ENCODE data around the gene TANGO6. TPM values are rescaled to one million over a fixed set of nuclear protein-coding genes. Genes with fewer than 3 reads are reported as not detected.

Gene TANGO6
- total RNA-seq, 1 donor from 2014 or later = 13.7 TPM

- TF ChIP-seq, protein P1, sequence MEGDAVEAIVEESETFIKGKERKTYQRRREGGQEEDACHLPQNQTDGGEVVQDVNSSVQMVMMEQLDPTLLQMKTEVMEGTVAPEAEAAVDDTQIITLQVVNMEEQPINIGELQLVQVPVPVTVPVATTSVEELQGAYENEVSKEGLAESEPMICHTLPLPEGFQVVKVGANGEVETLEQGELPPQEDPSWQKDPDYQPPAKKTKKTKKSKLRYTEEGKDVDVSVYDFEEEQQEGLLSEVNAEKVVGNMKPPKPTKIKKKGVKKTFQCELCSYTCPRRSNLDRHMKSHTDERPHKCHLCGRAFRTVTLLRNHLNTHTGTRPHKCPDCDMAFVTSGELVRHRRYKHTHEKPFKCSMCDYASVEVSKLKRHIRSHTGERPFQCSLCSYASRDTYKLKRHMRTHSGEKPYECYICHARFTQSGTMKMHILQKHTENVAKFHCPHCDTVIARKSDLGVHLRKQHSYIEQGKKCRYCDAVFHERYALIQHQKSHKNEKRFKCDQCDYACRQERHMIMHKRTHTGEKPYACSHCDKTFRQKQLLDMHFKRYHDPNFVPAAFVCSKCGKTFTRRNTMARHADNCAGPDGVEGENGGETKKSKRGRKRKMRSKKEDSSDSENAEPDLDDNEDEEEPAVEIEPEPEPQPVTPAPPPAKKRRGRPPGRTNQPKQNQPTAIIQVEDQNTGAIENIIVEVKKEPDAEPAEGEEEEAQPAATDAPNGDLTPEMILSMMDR (IDR thresholded peaks at IDR 0.05; ENCODE audit: insufficient read depth, low read length, severe bottlenecking) = no peak
- Histone ChIP-seq H3K27me3 (ENCODE audit: control insufficient read depth, insufficient read depth, low read length) (no peaks in the 10 kb centered on the region), H3K4me3 (ENCODE audit: low read depth, low read length) (no peak overlapping the region), H3K36me3 (ENCODE audit: control insufficient read depth, insufficient read depth, low read length) (no peaks in the 10 kb centered on the region)
- DNase-seq (ENCODE audit: low read depth) (no peak), FAIRE-seq (no peak)
Measured at GRCh38 chr16:68910051-68910450, 66.7 kb downstream of the TANGO6 start.

DNA sequence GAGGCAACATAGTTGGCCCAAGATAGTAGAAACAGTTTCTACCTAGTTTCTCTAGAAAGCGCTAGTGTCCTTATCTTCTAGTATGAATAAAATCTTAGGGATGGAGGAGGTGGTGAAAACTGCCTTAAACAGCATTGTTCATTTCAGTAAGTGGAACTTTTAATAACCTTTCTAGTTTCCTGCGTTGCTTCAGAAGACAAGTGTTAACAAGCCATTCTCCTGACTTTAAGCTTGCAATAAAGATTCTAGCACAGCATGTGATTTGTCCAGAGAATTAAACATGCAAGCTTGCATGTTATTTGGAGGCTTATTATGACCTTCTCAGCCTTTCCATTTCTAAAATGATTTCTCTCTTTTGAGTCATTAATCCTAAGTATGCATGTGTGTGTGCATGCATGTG is 72.3 kb downstream of the TANGO6 start:
- DNase-seq (ENCODE audit: low read depth) (peak; percentile 79), FAIRE-seq (no peak)
- no peaks in the 10 kb centered on the region for H3K27me3 ChIP-seq (ENCODE audit: control insufficient read depth, insufficient read depth, low read length)
- TF ChIP-seq, protein P1 (IDR thresholded peaks at IDR 0.05; ENCODE audit: insufficient read depth, low read length, severe bottlenecking) = no peak
- H3K36me3 ChIP-seq (ENCODE audit: control insufficient read depth, insufficient read depth, low read length) = no peaks in the 10 kb centered on the region
- no peak overlapping the region for H3K4me3 ChIP-seq (ENCODE audit: low read depth, low read length)

GRCh38 chr16:68917541-68917940 is 74.2 kb downstream of the TANGO6 start:
- Histone ChIP-seq H3K36me3 (ENCODE audit: control insufficient read depth, insufficient read depth, low read length) (no peaks in the 10 kb centered on the region), H3K4me3 (ENCODE audit: low read depth, low read length) (no peak overlapping the region), H3K27me3 (ENCODE audit: control insufficient read depth, insufficient read depth, low read length) (no peaks in the 10 kb centered on the region)
- TF ChIP-seq, protein P1 (IDR thresholded peaks at IDR 0.05; ENCODE audit: insufficient read depth, low read length, severe bottlenecking) = no peak
- no peak for DNase-seq (ENCODE audit: low read depth)
- FAIRE-seq = no peak

DNA sequence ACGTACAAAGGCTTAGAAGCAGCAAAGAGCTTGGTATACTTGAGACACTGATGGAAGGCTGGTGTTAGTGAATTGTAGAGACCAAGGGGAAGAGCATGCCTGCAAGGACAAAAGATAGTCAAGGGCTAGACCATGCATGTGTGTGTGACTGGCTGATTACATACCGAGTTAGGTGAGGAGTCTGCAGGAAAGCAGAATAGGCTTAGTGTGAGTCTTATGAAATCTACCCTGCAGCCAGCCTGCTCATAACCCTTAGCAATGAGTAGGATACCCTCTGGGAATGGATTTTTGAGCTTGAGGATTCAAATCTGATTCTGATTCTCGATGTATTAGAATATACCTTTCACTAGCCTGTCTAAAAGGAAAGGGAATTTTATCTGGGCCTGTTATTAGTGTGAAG is 77.0 kb downstream of the TANGO6 start:
- TF ChIP-seq, protein P1 (IDR thresholded peaks at IDR 0.05; ENCODE audit: insufficient read depth, low read length, severe bottlenecking) = no peak
- DNase-seq (ENCODE audit: low read depth) (peak; percentile 88), FAIRE-seq (no peak)
- Histone ChIP-seq H3K27me3 (ENCODE audit: control insufficient read depth, insufficient read depth, low read length) (no peaks in the 10 kb centered on the region), H3K4me3 (ENCODE audit: low read depth, low read length) (no peak overlapping the region), H3K36me3 (ENCODE audit: control insufficient read depth, insufficient read depth, low read length) (no peaks in the 10 kb centered on the region)

DNA sequence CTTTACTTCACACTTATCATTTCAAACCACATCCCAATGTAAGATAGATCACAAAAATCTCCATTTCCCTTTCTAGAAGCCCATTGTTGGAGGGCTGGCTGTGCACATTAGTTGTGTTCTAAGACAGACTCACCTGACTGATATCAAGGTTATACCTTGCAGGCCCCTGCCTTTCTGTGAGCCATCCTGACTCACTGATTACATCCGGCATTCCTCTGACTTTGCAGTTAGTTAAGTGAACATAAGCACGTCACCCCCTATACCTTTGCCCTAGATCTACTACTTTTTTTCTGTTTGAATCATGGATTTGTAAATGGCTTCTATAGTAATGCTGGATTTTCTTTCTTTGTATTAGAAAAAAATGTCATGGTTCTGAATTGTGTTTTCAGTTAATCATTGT is 78.3 kb downstream of the TANGO6 start:
- no peaks in the 10 kb centered on the region for H3K27me3 ChIP-seq (ENCODE audit: control insufficient read depth, insufficient read depth, low read length)
- no peaks in the 10 kb centered on the region for H3K36me3 ChIP-seq (ENCODE audit: control insufficient read depth, insufficient read depth, low read length)
- TF ChIP-seq, protein P1 (IDR thresholded peaks at IDR 0.05; ENCODE audit: insufficient read depth, low read length, severe bottlenecking) = no peak
- no peak overlapping the region for H3K4me3 ChIP-seq (ENCODE audit: low read depth, low read length)
- DNase-seq (ENCODE audit: low read depth) = peak; percentile 99
- FAIRE-seq = peak; percentile 7

GRCh38 chr16:68923116-68923515 is 79.8 kb downstream of the TANGO6 start:
- H3K27me3 ChIP-seq (ENCODE audit: control insufficient read depth, insufficient read depth, low read length) = no peaks in the 10 kb centered on the region
- DNase-seq (ENCODE audit: low read depth) (peak; percentile 47), FAIRE-seq (peak; percentile 36)
- TF ChIP-seq, protein P1 (IDR thresholded peaks at IDR 0.05; ENCODE audit: insufficient read depth, low read length, severe bottlenecking) = no peak
- H3K36me3 ChIP-seq (ENCODE audit: control insufficient read depth, insufficient read depth, low read length) = peaks cover 3% of the 10 kb centered on the region
- H3K4me3 ChIP-seq (ENCODE audit: low read depth, low read length) = no peak overlapping the region

Measured in bronchial epithelial cell (primary cell).